ENCODE measurements around the gene TM7SF2. TPM values are rescaled to one million over a fixed set of nuclear protein-coding genes. Genes with fewer than 3 reads are reported as not detected.

Gene TM7SF2
- total RNA-seq, 1 experiment from 2014 or later, result 37.8 TPM

- CTCF ChIA-PET, result no interaction called here
- DNase-seq (ENCODE audit: low spot score), result no peak
- POLR2A ChIA-PET (ENCODE audit: low non-redundant PET), result interaction anchor here (0.6 kb wide), 1 partner anchor 300 kb away, joined by 3 read pairs; no protein-coding TSS in a partner anchor
- TF ChIP-seq CTCF (conservative IDR thresholded peaks at IDR 0.05; ENCODE audit: low read depth, low read length), result no peak
- Histone ChIP-seq H3K27me3 (replicated peaks; ENCODE audit: insufficient read depth, low read depth, low read length, poor library complexity) (no peaks in the 10 kb centered on the region), H3K9me3 (ENCODE audit: low read depth, low read length, poor library complexity, severe bottlenecking) (no peaks in the 10 kb centered on the region), H3K27ac (ENCODE audit: low read depth, low read length, poor library complexity, severe bottlenecking) (no peak overlapping the region), H3K4me1 (ENCODE audit: insufficient read depth, low read length, poor library complexity, severe bottlenecking) (no peaks in the 10 kb centered on the region), H3K4me3 (ENCODE audit: low read depth, low read length, poor library complexity, severe bottlenecking) (no peak overlapping the region), H3K36me3 (ENCODE audit: insufficient read depth, low read length, poor library complexity, severe bottlenecking) (no peaks in the 10 kb centered on the region)
- intact Hi-C loops (cut with micrococcal nuclease; ENCODE audit: unreplicated experiment), result no loop called here
- BruUV-seq (replicated peaks), result no TSS peak
These were observed 8.2 kb upstream of the TM7SF2 start for GRCh38 chr11:65103476-65103875.

- no peaks in the 10 kb centered on the region for H3K4me1 ChIP-seq (ENCODE audit: insufficient read depth, low read length, poor library complexity, severe bottlenecking)
- POLR2A ChIA-PET (ENCODE audit: low non-redundant PET), result no interaction called here
- no peak for DNase-seq (ENCODE audit: low spot score)
- H3K27me3 ChIP-seq (replicated peaks; ENCODE audit: insufficient read depth, low read depth, low read length, poor library complexity), result no peaks in the 10 kb centered on the region
- no peak overlapping the region for H3K27ac ChIP-seq (ENCODE audit: low read depth, low read length, poor library complexity, severe bottlenecking)
- no peak overlapping the region for H3K4me3 ChIP-seq (ENCODE audit: low read depth, low read length, poor library complexity, severe bottlenecking)
- intact Hi-C loops (cut with micrococcal nuclease; ENCODE audit: unreplicated experiment), result no loop called here
- no peaks in the 10 kb centered on the region for H3K9me3 ChIP-seq (ENCODE audit: low read depth, low read length, poor library complexity, severe bottlenecking)
- no TSS peak for BruUV-seq (replicated peaks)
- no peak for TF ChIP-seq CTCF (conservative IDR thresholded peaks at IDR 0.05; ENCODE audit: low read depth, low read length)
- TF ChIP-seq EZH2 (IDR thresholded peaks at IDR 0.05; ENCODE audit: borderline replicate concordance, low read depth, low read length, poor library complexity, severe bottlenecking), result no peak
- CTCF ChIA-PET, result interaction anchor here (0.9 kb wide), 1 partner anchor 8 kb away, joined by 3 read pairs; no protein-coding TSS in a partner anchor
- H3K36me3 ChIP-seq (ENCODE audit: insufficient read depth, low read length, poor library complexity, severe bottlenecking), result no peaks in the 10 kb centered on the region
These were observed 7.0 kb upstream of the TM7SF2 start for GRCh38 chr11:65104628-65105027.

DNA sequence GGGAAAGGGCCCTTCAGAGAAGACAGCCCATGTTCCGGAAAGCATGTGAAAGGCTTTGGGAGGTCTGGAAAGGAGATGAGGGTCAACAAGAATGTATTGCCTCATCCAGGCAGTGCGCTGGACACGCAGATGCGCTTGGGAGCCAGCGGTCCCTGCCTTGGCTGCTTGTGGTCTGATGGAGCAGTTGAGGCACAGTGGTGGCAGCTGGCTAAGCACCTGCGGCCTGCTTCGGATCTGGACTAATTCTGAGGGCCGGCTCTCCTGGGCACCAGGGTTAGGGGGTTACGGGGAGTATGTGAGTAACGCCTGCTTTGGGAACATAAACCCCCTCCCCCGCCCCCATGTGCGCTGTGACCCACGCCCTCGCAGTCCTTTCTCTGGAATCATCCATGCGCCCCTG is 4.6 kb upstream of the TM7SF2 start:
- Histone ChIP-seq H3K4me1 (ENCODE audit: insufficient read depth, low read length, poor library complexity, severe bottlenecking) (peaks cover 9% of the 10 kb centered on the region), H3K9me3 (ENCODE audit: low read depth, low read length, poor library complexity, severe bottlenecking) (no peaks in the 10 kb centered on the region), H3K27ac (ENCODE audit: low read depth, low read length, poor library complexity, severe bottlenecking) (no peak overlapping the region), H3K27me3 (replicated peaks; ENCODE audit: insufficient read depth, low read depth, low read length, poor library complexity) (no peaks in the 10 kb centered on the region), H3K4me3 (ENCODE audit: low read depth, low read length, poor library complexity, severe bottlenecking) (no peak overlapping the region), H3K36me3 (ENCODE audit: insufficient read depth, low read length, poor library complexity, severe bottlenecking) (no peaks in the 10 kb centered on the region)
- intact Hi-C loops (cut with micrococcal nuclease; ENCODE audit: unreplicated experiment), result no loop called here
- DNase-seq (ENCODE audit: low spot score), result no peak
- POLR2A ChIA-PET (ENCODE audit: low non-redundant PET), result interaction anchor here (0.6 kb wide), 1 partner anchor 10 kb away, joined by 3 read pairs; no protein-coding TSS in a partner anchor
- no peak for TF ChIP-seq EZH2 (IDR thresholded peaks at IDR 0.05; ENCODE audit: borderline replicate concordance, low read depth, low read length, poor library complexity, severe bottlenecking)
- TF ChIP-seq CTCF (conservative IDR thresholded peaks at IDR 0.05; ENCODE audit: low read depth, low read length), result no peak
- CTCF ChIA-PET, result no interaction called here
- no TSS peak for BruUV-seq (replicated peaks)
